ENCODE measurements around the gene JMY.

- TF ChIP-seq CTCF (conservative IDR thresholded peaks at IDR 0.05) (no peak), EZH2 (IDR thresholded peaks at IDR 0.05; ENCODE audit: low read depth) (no peak)
These were observed 52.0 kb downstream of the JMY start for GRCh38 chr5:79287907-79288306.

All from PC-9 (cell line).